ENCODE results near the gene TOR1B.
"Not testable (repeated sequence)": the region's sequence is repeated elsewhere in the genome, so short reads cannot be mapped to it uniquely, and the experiment has no call there.

TOR1B gene

GRCh38 chr9:129776938-129777768 is 25.8 kb upstream of the TOR1B start:
- DNase-seq = peak; percentile 64

GRCh38 chr9:129777769-129778130 is 25.2 kb upstream of the TOR1B start:
- DNase-seq = no peak

GRCh38 chr9:129778469-129778868 is 24.5 kb upstream of the TOR1B start:
- DNase-seq = no peak

GRCh38 chr9:129779560-129780190 is 23.3 kb upstream of the TOR1B start:
- no peak for DNase-seq

- DNase-seq = no peak
These were observed 21.9 kb upstream of the TOR1B start for GRCh38 chr9:129781131-129781530.

- no peak for DNase-seq
These were observed 21.0 kb upstream of the TOR1B start for GRCh38 chr9:129781981-129782380.

- peak; percentile 19 for DNase-seq
These were observed 19.2 kb upstream of the TOR1B start for GRCh38 chr9:129783516-129784361.

GRCh38 chr9:129784970-129785369 is 18.0 kb upstream of the TOR1B start:
- not testable (repeated sequence) for DNase-seq

- DNase-seq = no peak
These were observed 17.1 kb upstream of the TOR1B start for GRCh38 chr9:129785866-129786265.

- no peak for DNase-seq
These were observed 16.5 kb upstream of the TOR1B start for GRCh38 chr9:129786481-129786880.

GRCh38 chr9:129794549-129794948 is 8.4 kb upstream of the TOR1B start:
- no peak for DNase-seq

GRCh38 chr9:129796029-129796428 is 7.0 kb upstream of the TOR1B start:
- DNase-seq = not testable (repeated sequence)

- no peak for DNase-seq
These were observed 4.0 kb upstream of the TOR1B start for GRCh38 chr9:129798973-129799372.

- no peak for DNase-seq
These were observed 1.5 kb upstream of the TOR1B start for GRCh38 chr9:129801504-129801903.

GRCh38 chr9:129803676-129804060 is 684 bp downstream of the TOR1B start:
- DNase-seq = no peak

GRCh38 chr9:129806061-129806460 is 3.1 kb downstream of the TOR1B start:
- no peak for DNase-seq

- DNase-seq = no peak
These were observed 6.4 kb downstream of the TOR1B start for GRCh38 chr9:129809346-129809745.

GRCh38 chr9:129810116-129810515 is 7.1 kb downstream of the TOR1B start:
- DNase-seq = no peak

GRCh38 chr9:129810788-129811187 is 7.8 kb downstream of the TOR1B start:
- DNase-seq = no peak

GRCh38 chr9:129811967-129812363 is 9.0 kb downstream of the TOR1B start:
- no peak for DNase-seq

GRCh38 chr9:129812385-129812784 is 9.4 kb downstream of the TOR1B start:
- DNase-seq = no peak

GRCh38 chr9:129813661-129814060 is 10.7 kb downstream of the TOR1B start:
- DNase-seq = no peak

GRCh38 chr9:129814432-129815223 is 11.6 kb downstream of the TOR1B start:
- DNase-seq = no peak

Data from NCI-H510A (cell line).